WTC11 (cell line): Measurements from ENCODE around the gene SLC12A9. TPM values are rescaled to one million over a fixed set of nuclear protein-coding genes. Genes with fewer than 3 reads are reported as not detected.
A peak's percentile ranks its signal among the peaks of the same experiment; 100 is the strongest.

ENCODE experiments used
- ATAC-seq: fragments of 200-7000 bp; cut with Tn5 transposase; 2 replicates; pipeline ENCODE4 v1.10.0; 2021; ENCODE audit warnings: mild to moderate bottlenecking, moderate library complexity
- CTCF ChIA-PET: fragments of 300-600 bp; sonication (Branson Sonifier 250); formaldehyde crosslinking; loops from one replicate; lab custom pipeline; 2021; ENCODE audit warnings: antibody characterized with exemption; lab: Charles Lee
- POLR2A ChIA-PET: fragments of 350-600 bp; sonication (Branson Sonifier 250); formaldehyde crosslinking; loops from one replicate; lab custom pipeline; 2021; ENCODE audit warnings: antibody characterized with exemption; lab: Charles Lee
- DNase-seq: peaks from one replicate; pipeline ENCODE4 v3.0.0; 2021; ENCODE audit warnings: low spot score
- H3K27ac Mint-ChIP-seq: 2 replicates; pipeline ENCODE4 v1.8.0; 2021; ENCODE audit warnings: mixed read lengths
- H3K27me3 Mint-ChIP-seq: 2 replicates; pipeline ENCODE4 v1.8.0; 2021; ENCODE audit warnings: low read depth, mild to moderate bottlenecking, moderate library complexity, mixed read lengths
- H3K36me3 Mint-ChIP-seq: 2 replicates; pipeline ENCODE4 v1.8.0; 2021; ENCODE audit warnings: mixed read lengths
- H3K4me1 Mint-ChIP-seq: 2 replicates; pipeline ENCODE4 v1.8.0; 2022; ENCODE audit warnings: mixed read lengths
- H3K4me3 Mint-ChIP-seq: 2 replicates; pipeline ENCODE4 v1.8.0; 2021; ENCODE audit warnings: mild to moderate bottlenecking, moderate library complexity, mixed read lengths
- H3K9me3 Mint-ChIP-seq: 2 replicates; pipeline ENCODE4 v1.8.0; 2021; ENCODE audit warnings: mixed read lengths
- ATF1 ChIP-seq: sonication (generic); formaldehyde crosslinking; IDR thresholded peaks from 2 replicates; pipeline ENCODE4 v1.8.1; 2023; ENCODE audit warnings: mild to moderate bottlenecking, moderate library complexity, missing genetic modification reagents
- CBFB ChIP-seq: sonication (generic); formaldehyde crosslinking; IDR thresholded peaks from 2 replicates; pipeline ENCODE4 v1.8.1; 2022; ENCODE audit warnings: mild to moderate bottlenecking, low read depth, missing genetic modification reagents
- CREB1 ChIP-seq: sonication (generic); formaldehyde crosslinking; IDR thresholded peaks from 2 replicates; pipeline ENCODE4 v1.8.0; 2023; ENCODE audit warnings: mild to moderate bottlenecking, missing genetic modification reagents
- CREM ChIP-seq: sonication (generic); formaldehyde crosslinking; IDR thresholded peaks from 2 replicates; pipeline ENCODE4 v1.8.1; 2022; ENCODE audit warnings: mild to moderate bottlenecking, missing genetic modification reagents, moderate library complexity
- FOXJ3 ChIP-seq: sonication (generic); formaldehyde crosslinking; IDR thresholded peaks from 2 replicates; pipeline ENCODE4 v1.9.0; 2021; ENCODE audit warnings: missing genetic modification reagents, mild to moderate bottlenecking, borderline replicate concordance
- FOXP1 ChIP-seq: sonication (generic); formaldehyde crosslinking; IDR thresholded peaks from 2 replicates; pipeline ENCODE4 v1.8.0; 2022; ENCODE audit warnings: missing genetic modification reagents, mild to moderate bottlenecking, moderate library complexity, borderline replicate concordance
- GTF2I ChIP-seq: fragments of 250-450 bp; sonication (Bioruptor Pico); conservative IDR thresholded peaks from 2 replicates; pipeline ENCODE4 v1.4.0; 2021; ENCODE audit warnings: mild to moderate bottlenecking
- HMGA2 ChIP-seq: fragments of 250-450 bp; sonication (Bioruptor Pico); IDR thresholded peaks from 2 replicates; pipeline ENCODE4 v1.4.0; 2021; ENCODE audit warnings: mild to moderate bottlenecking, moderate library complexity
- JAZF1 ChIP-seq: fragments of 250-450 bp; sonication (Bioruptor Pico); IDR thresholded peaks from 2 replicates; pipeline ENCODE4 v1.9.0; 2021; ENCODE audit warnings: moderate library complexity, mild to moderate bottlenecking, inconsistent platforms
- NFE2L1 ChIP-seq: sonication (generic); formaldehyde crosslinking; IDR thresholded peaks from 2 replicates; pipeline ENCODE4 v1.8.1; 2023; ENCODE audit warnings: missing genetic modification reagents
- SP1 ChIP-seq: sonication (generic); formaldehyde crosslinking; conservative IDR thresholded peaks from 2 replicates; pipeline ENCODE4 v1.8.1; 2022; ENCODE audit warnings: missing genetic modification reagents
- TEAD1 ChIP-seq: sonication (generic); formaldehyde crosslinking; IDR thresholded peaks from 2 replicates; pipeline ENCODE4 v1.8.0; 2022; ENCODE audit warnings: mild to moderate bottlenecking, missing genetic modification reagents
- ZBTB21 ChIP-seq: sonication (generic); formaldehyde crosslinking; IDR thresholded peaks from 2 replicates; pipeline ENCODE4 v1.8.1; 2023; ENCODE audit warnings: mild to moderate bottlenecking, missing genetic modification reagents, borderline replicate concordance
- ZNF121 ChIP-seq: sonication (generic); formaldehyde crosslinking; IDR thresholded peaks from 2 replicates; pipeline ENCODE4 v1.8.0; 2023; ENCODE audit warnings: missing genetic modification reagents
- ZNF317 ChIP-seq: sonication (generic); formaldehyde crosslinking; IDR thresholded peaks from 2 replicates; pipeline ENCODE4 v1.8.1; 2023; ENCODE audit warnings: low read depth, mild to moderate bottlenecking, moderate library complexity, missing genetic modification reagents, borderline replicate concordance
- ZNF396 ChIP-seq: fragments of 250-450 bp; sonication (Bioruptor Pico); IDR thresholded peaks from 2 replicates; pipeline ENCODE4 v1.8.0; 2021; ENCODE audit warnings: mild to moderate bottlenecking, moderate library complexity, borderline replicate concordance
- total RNA-seq: library from RNA; stranded (reverse); gene quantifications from 3 replicates; pipeline ENCODE4 v1.2.3, GENCODE V29; 2021
- TF ChIP-seq, protein P1 (sequence below): sonication (generic); formaldehyde crosslinking; IDR thresholded peaks from 2 replicates; pipeline ENCODE4 v1.8.1; 2023; ENCODE audit warnings: mild to moderate bottlenecking, missing genetic modification reagents, moderate library complexity
- TF ChIP-seq, protein P2 (sequence below): sonication (generic); formaldehyde crosslinking; IDR thresholded peaks from 2 replicates; pipeline ENCODE4 v1.8.0; 2022; ENCODE audit warnings: mild to moderate bottlenecking, missing genetic modification reagents
- TF ChIP-seq, protein P3 (sequence below): sonication (generic); formaldehyde crosslinking; IDR thresholded peaks from 2 replicates; pipeline ENCODE4 v1.8.1; 2023; ENCODE audit warnings: mild to moderate bottlenecking, missing genetic modification reagents
- TF ChIP-seq, protein P4 (sequence below): fragments of 250-450 bp; sonication (Bioruptor Pico); conservative IDR thresholded peaks from 2 replicates; pipeline ENCODE4 v1.9.0; 2021; ENCODE audit warnings: mild to moderate bottlenecking
- TF ChIP-seq, protein P5 (sequence below): sonication (generic); formaldehyde crosslinking; IDR thresholded peaks from 2 replicates; pipeline ENCODE4 v1.8.1; 2023; ENCODE audit warnings: mild to moderate bottlenecking, moderate library complexity, missing genetic modification reagents
- TF ChIP-seq, protein P6 (sequence below): sonication (generic); formaldehyde crosslinking; IDR thresholded peaks from 2 replicates; pipeline ENCODE4 v1.8.1; 2022; ENCODE audit warnings: mild to moderate bottlenecking, missing genetic modification reagents, moderate library complexity, borderline replicate concordance
- TF ChIP-seq, protein P7 (sequence below): sonication (generic); formaldehyde crosslinking; IDR thresholded peaks from 2 replicates; pipeline ENCODE4 v1.8.0; 2023; ENCODE audit warnings: missing genetic modification reagents

SLC12A9 gene
- total RNA-seq, 1 experiment from 2014 or later: 39.3 TPM

DNA sequence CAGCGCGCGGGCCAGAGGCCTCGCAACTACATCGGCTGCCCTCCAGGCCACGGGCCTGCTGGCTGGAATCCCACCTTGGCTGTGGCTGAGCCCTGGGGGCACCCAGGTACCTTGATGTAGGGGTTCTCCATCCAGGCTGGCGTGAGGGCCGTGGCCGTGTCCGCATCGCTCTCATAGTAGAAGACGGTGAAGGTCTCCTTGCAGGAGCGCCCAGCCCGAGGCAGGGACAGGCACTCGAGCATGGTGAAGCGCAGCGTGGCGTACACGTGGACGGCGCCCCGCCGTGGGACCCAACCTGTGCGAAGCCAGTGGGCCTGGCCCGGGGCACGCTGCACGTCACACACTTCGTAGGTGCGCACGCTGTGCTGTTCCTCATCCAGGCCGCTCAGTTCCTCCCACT is 29.0 kb upstream of the SLC12A9 start:
- no peak overlapping the region for H3K27ac Mint-ChIP-seq
- ATAC-seq (no peak), DNase-seq (no peak)
- POLR2A ChIA-PET: interaction anchor here (1.1 kb wide), 1 partner anchor 13 kb away, joined by 4 read pairs; no protein-coding TSS in a partner anchor
- H3K27me3 Mint-ChIP-seq: no peaks in the 10 kb centered on the region
- H3K9me3 Mint-ChIP-seq: no peaks in the 10 kb centered on the region
- H3K4me1 Mint-ChIP-seq: peaks cover 16% of the 10 kb centered on the region
- no peak for TF ChIP-seq ZNF396 (CRISPR knock-in tag)
- TF ChIP-seq CREB1 (CRISPR knock-in tag): no peak
- no peak for TF ChIP-seq TEAD1 (CRISPR knock-in tag)
- TF ChIP-seq, protein P1, sequence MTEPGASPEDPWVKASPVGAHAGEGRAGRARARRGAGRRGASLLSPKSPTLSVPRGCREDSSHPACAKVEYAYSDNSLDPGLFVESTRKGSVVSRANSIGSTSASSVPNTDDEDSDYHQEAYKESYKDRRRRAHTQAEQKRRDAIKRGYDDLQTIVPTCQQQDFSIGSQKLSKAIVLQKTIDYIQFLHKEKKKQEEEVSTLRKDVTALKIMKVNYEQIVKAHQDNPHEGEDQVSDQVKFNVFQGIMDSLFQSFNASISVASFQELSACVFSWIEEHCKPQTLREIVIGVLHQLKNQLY: no peak
- TF ChIP-seq, protein P2, sequence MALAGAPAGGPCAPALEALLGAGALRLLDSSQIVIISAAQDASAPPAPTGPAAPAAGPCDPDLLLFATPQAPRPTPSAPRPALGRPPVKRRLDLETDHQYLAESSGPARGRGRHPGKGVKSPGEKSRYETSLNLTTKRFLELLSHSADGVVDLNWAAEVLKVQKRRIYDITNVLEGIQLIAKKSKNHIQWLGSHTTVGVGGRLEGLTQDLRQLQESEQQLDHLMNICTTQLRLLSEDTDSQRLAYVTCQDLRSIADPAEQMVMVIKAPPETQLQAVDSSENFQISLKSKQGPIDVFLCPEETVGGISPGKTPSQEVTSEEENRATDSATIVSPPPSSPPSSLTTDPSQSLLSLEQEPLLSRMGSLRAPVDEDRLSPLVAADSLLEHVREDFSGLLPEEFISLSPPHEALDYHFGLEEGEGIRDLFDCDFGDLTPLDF (CRISPR knock-in tag): no peak
- TF ChIP-seq, protein P3, sequence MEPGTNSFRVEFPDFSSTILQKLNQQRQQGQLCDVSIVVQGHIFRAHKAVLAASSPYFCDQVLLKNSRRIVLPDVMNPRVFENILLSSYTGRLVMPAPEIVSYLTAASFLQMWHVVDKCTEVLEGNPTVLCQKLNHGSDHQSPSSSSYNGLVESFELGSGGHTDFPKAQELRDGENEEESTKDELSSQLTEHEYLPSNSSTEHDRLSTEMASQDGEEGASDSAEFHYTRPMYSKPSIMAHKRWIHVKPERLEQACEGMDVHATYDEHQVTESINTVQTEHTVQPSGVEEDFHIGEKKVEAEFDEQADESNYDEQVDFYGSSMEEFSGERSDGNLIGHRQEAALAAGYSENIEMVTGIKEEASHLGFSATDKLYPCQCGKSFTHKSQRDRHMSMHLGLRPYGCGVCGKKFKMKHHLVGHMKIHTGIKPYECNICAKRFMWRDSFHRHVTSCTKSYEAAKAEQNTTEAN (CRISPR knock-in tag): no peak
- no peak for TF ChIP-seq FOXP1 (CRISPR knock-in tag)
- TF ChIP-seq, protein P4, sequence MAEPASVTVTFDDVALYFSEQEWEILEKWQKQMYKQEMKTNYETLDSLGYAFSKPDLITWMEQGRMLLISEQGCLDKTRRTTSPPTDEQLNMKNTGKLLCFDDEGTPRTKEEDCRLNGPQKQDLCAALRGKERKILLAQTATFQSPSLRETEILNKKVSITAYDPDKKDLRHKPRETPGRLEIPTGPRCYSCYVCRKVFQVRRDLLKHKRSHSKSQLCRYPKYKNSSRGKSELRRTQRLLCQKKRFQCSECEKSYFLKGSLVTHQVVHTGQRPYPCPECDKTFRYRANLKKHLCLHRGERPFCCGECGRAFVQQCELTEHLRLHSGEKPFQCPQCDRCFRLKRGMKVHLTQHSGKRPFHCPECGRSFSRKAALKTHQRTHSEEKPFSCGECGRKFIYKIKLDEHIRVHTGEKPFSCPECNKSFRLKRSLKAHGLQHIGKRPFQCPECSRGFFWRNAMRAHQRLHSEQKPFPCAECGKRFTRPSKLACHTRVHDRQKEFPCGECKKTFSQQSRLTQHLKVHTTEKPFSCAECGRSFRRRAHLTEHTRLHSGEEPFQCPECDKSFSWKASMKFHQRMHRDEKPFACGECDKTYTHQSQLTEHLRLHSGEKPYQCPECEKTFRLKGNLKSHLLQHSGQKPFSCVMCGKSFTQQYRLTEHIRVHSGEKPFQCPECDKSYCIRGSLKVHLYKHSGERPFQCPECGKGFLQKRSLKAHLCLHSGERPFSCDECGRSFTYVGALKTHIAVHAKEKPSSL (CRISPR knock-in tag): no peak
- TF ChIP-seq, protein P5, sequence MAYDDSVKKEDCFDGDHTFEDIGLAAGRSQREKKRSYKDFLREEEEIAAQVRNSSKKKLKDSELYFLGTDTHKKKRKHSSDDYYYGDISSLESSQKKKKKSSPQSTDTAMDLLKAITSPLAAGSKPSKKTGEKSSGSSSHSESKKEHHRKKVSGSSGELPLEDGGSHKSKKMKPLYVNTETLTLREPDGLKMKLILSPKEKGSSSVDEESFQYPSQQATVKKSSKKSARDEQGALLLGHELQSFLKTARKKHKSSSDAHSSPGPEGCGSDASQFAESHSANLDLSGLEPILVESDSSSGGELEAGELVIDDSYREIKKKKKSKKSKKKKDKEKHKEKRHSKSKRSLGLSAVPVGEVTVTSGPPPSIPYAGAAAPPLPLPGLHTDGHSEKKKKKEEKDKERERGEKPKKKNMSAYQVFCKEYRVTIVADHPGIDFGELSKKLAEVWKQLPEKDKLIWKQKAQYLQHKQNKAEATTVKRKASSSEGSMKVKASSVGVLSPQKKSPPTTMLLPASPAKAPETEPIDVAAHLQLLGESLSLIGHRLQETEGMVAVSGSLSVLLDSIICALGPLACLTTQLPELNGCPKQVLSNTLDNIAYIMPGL (CRISPR knock-in tag): no peak
- TF ChIP-seq ZNF121 (CRISPR knock-in tag): no peak
- TF ChIP-seq ZNF317: no peak
- TF ChIP-seq HMGA2 (CRISPR knock-in tag): no peak
- TF ChIP-seq, protein P6, sequence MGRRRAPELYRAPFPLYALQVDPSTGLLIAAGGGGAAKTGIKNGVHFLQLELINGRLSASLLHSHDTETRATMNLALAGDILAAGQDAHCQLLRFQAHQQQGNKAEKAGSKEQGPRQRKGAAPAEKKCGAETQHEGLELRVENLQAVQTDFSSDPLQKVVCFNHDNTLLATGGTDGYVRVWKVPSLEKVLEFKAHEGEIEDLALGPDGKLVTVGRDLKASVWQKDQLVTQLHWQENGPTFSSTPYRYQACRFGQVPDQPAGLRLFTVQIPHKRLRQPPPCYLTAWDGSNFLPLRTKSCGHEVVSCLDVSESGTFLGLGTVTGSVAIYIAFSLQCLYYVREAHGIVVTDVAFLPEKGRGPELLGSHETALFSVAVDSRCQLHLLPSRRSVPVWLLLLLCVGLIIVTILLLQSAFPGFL (CRISPR knock-in tag): no peak
- TF ChIP-seq ZBTB21 (CRISPR knock-in tag): no peak
- H3K4me3 Mint-ChIP-seq: no peak overlapping the region
- CTCF ChIA-PET: interaction anchor here (1.7 kb wide), 1 partner anchor 22 kb away, joined by 6 read pairs; no protein-coding TSS in a partner anchor
- peaks cover 46% of the 10 kb centered on the region for H3K36me3 Mint-ChIP-seq

DNA sequence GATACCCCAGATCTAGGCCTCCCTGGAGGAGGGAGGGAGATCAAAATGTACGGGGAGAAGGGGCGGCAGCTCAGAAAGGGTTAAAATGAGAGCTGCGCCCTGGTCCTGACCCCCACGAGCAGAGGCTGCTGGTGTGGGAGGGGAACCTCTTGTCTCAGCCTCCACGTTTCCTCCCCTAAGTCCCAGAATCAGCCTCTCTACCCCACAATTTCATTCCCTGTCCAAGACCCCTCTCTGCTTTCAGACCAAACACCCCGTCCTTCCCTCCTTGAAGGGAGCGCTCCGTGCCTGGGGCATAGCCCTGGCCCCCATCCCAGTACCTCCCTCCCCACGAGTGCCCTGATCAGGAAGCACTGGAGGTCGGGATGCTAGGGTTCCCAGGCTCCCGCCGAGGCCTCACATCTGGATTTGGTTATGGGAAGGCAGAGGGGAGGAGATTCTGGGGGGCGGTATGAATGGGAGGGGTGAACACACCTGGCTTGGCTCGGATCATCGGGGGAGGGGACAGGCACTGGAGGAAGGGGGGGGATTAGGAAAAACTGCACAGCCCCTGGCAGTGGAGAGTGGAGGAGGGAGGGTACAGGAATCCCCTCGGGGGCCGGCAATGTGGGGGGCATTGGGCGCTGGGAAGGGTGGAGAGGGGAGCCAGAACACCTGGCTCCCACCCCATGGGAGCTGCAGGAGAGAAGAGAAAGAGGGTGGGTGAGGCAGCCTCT is 27.9 kb upstream of the SLC12A9 start:
- Mint-ChIP-seq H3K27me3 (no peaks in the 10 kb centered on the region), H3K4me3 (peak overlapping the region; percentile 98), H3K4me1 (peaks cover 25% of the 10 kb centered on the region), H3K36me3 (peaks cover 37% of the 10 kb centered on the region), H3K27ac (peak overlapping the region; percentile 57; the same call in 1 of the 2 replicates), H3K9me3 (no peaks in the 10 kb centered on the region)
- DNase-seq: no peak
- ChIA-PET POLR2A (no interaction called here), CTCF (interaction anchor here (1.2 to 5.8 kb wide), 3 partner anchors 24 to 99 kb away, joined by 4 to 96 read pairs (median 4); partner anchors contain the start of gene SLC12A9)
- ATAC-seq: no peak
- no peak for TF ChIP-seq JAZF1 (CRISPR knock-in tag)
- TF ChIP-seq CREM (CRISPR knock-in tag): no peak
- TF ChIP-seq, protein P7, sequence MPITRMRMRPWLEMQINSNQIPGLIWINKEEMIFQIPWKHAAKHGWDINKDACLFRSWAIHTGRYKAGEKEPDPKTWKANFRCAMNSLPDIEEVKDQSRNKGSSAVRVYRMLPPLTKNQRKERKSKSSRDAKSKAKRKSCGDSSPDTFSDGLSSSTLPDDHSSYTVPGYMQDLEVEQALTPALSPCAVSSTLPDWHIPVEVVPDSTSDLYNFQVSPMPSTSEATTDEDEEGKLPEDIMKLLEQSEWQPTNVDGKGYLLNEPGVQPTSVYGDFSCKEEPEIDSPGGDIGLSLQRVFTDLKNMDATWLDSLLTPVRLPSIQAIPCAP (CRISPR knock-in tag): no peak
- no peak for TF ChIP-seq GTF2I (CRISPR knock-in tag)
- TF ChIP-seq ATF1 (CRISPR knock-in tag): no peak
- TF ChIP-seq SP1 (CRISPR knock-in tag): no peak
- no peak for TF ChIP-seq TEAD1 (CRISPR knock-in tag)
- no peak for TF ChIP-seq CBFB (CRISPR knock-in tag)
- no peak for TF ChIP-seq NFE2L1 (CRISPR knock-in tag)
- no peak for TF ChIP-seq FOXJ3 (CRISPR knock-in tag)
- no peak for TF ChIP-seq ZNF121 (CRISPR knock-in tag)
- TF ChIP-seq CREB1 (CRISPR knock-in tag): no peak
